ENCODE measurements around the gene LNX2.

Gene LNX2

DNA sequence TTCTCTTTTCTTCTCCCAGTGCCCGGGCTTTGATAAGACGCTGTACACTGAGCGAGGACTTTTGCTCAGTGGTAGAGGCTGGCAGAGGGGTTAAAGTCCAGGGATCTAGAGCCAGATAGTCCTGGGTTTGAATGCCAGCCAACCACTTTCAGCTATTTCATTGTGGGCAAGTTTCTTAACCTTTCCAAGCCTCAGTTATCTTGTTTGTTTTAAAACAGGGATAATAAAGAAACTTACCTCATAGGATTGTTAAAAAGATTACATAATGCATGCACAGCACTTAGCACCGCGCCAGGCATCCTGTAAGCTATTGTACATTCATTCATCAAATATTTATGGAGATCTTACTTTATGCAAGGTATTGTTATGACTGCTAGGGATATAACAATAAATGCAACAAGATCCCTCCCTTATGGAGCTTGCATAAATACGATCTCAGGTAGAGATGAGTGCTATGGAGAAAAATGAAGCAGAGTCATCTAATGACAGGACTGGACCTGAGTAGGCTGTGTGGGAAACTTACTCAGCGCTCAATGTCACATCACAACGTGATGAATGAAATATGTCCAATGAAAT lies 70.8 kb downstream of the LNX2 start:
- DNase-seq = no peak

DNA sequence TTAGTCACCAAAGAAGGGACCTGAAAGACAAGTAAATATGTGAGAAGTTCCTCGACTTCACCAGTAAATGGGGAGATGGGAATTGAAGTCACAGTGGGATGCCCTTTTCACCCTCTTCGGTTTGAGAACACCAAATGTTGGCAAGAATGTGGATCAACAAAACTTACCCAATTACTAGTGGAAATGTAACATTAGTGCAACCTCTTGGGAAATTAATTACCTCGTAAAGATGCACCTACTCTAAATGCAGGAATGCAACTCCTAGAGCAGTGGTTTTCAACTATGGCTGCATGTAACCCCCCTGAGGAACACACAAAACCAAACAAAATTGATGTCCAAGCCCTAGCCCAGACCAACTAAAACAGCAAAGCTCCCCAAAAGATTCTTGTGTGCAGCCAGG lies 78.1 kb downstream of the LNX2 start:
- no peak for DNase-seq

- DNase-seq = no peak
Measured at GRCh38 chr13:27541386-27541785, 78.9 kb downstream of the LNX2 start.

- no peak for DNase-seq
Measured at GRCh38 chr13:27536361-27537101, 83.8 kb downstream of the LNX2 start.

DNA sequence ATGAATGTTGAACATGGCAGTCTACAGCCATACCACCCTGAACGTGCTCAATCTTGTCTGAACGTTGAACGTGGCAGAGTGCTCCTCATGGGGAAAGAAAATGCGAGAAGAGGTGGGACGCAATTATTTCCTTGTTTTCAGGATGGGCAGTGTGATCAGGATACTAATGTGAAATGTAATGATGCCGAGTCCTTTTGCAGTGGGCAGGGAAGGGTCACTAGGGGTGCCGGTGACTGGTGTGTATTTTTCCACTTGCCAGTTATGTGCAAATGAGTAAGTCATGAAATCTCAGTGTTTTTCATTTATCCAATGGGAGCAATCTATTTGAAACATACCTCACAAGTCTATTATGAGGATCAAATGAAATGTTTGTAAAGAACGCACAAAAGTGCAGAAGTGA lies 84.8 kb downstream of the LNX2 start:
- no peak for DNase-seq

- DNase-seq = no peak
Measured at GRCh38 chr13:27534981-27535380, 85.3 kb downstream of the LNX2 start.

DNA sequence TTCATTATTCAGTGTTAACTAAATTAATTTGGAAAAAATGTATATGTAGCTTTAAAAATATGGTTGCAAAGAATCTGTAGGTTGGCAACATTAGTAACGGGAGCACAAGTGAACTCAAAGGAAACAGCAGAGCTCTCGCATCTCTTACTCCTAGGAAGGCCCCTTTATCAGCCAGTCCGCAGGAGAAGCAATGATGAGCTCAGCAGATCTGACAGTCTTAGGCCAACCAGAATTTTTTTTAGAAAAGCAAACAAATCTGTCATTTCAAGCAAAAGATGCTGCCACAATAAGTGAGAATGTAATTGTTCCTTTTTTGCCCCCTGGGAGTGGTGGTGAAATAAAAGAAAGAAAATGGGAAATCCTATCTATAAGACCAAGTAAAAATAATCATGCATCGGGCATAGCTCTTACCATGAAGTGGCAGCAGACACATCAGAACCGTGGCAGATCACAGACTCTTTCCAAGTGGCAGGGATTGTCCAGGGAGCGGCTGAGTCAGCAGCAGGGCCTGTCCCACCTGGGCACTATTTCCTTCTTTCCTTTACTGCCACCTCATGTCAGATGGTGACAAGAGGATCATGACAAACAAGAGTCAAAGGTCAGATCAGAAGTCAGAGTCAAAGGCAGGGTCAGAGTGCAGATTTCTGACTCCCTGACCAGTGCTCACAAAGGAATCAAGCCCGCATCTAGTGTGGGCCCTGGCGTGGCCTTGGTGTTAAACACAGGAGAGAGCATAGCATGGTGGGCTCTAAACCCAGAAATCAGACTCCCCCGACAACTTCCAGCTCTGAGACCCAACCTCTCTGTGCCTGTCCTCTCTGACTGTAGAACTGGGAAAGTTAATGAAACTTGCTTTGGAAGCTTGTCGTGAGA lies 86.0 kb downstream of the LNX2 start:
- DNase-seq = no peak

- DNase-seq = peak; percentile 64
Measured at GRCh38 chr13:27533155-27533643, 87.1 kb downstream of the LNX2 start.

GRCh38 chr13:27528908-27529307 lies 91.4 kb downstream of the LNX2 start:
- no peak for DNase-seq

GRCh38 chr13:27526516-27526915 lies 93.8 kb downstream of the LNX2 start:
- no peak for DNase-seq

GRCh38 chr13:27524981-27525975 lies 95.1 kb downstream of the LNX2 start:
- no peak for DNase-seq

GRCh38 chr13:27523346-27524073 lies 96.8 kb downstream of the LNX2 start:
- DNase-seq = no peak

- DNase-seq = no peak
Measured at GRCh38 chr13:27522847-27523246, 97.5 kb downstream of the LNX2 start.

- no peak for DNase-seq
Measured at GRCh38 chr13:27516103-27516502, 104.2 kb downstream of the LNX2 start.

- no peak for DNase-seq
Measured at GRCh38 chr13:27510082-27510481, 110.2 kb downstream of the LNX2 start.

- DNase-seq = no peak
Measured at GRCh38 chr13:27508802-27509201, 111.5 kb downstream of the LNX2 start.

DNA sequence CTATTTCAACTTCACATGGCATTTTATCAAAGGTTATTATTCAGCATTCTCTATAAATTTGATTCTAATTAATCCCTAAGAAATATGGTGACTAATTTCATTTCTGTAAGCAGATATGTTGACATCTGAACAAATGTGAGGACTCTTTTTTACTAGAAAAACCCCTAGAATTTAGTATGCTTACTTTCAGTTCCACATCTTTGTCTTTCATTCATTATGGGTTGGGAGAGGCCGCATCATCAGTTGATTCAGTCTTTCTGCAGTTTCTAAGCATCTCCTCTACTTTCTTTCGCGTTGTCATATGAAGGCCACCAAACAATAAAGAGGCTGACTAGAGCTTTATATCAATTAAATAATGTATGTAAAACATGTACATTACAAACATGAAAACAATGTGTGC lies 114.5 kb downstream of the LNX2 start:
- no peak for DNase-seq

GRCh38 chr13:27504868-27505194 lies 115.5 kb downstream of the LNX2 start:
- DNase-seq = no peak

GRCh38 chr13:27504128-27504867 lies 116.0 kb downstream of the LNX2 start:
- no peak for DNase-seq

GRCh38 chr13:27500806-27501534 lies 119.4 kb downstream of the LNX2 start:
- no peak for DNase-seq

Data from stimulated activated CD4-positive, alpha-beta T cell treated with anti-CD3 and anti-CD28 coated beads, Interleukin-15, amount 100 ng/mL, for 24 hours (primary cell).